Measurements from ENCODE around the gene MEP1B. TPM values are rescaled to one million over a fixed set of nuclear protein-coding genes. Genes with fewer than 3 reads are reported as not detected.

MEP1B gene
- total and polyA plus RNA-seq, 2 donors from 2014 or later = not detected

- intact Hi-C loops (cut with DNase I) = no loop called here
- no peak for TF ChIP-seq CTCF (IDR thresholded peaks at IDR 0.05; ENCODE audit: borderline replicate concordance, extremely low read depth, insufficient read depth)
- Histone ChIP-seq H3K36me3 (ENCODE audit: control insufficient read depth in 2 of 3, insufficient read depth in 3 of 3, low read length in 3 of 3) (no peaks in the 10 kb centered on the region), H3K27ac (ENCODE audit: low read depth in 2 of 2, low read length in 2 of 2) (no peak overlapping the region), H3K9me3 (ENCODE audit: control insufficient read depth in 2 of 3, insufficient read depth in 1 of 3, low read length in 3 of 3) (no peaks in the 10 kb centered on the region), H3K9ac (ENCODE audit: low read length in 3 of 3) (no peak overlapping the region), H3K27me3 (ENCODE audit: control insufficient read depth, insufficient read depth, low read length) (no peaks in the 10 kb centered on the region), H3K4me3 (ENCODE audit: low read length in 3 of 3) (no peak overlapping the region), H3K4me1 (ENCODE audit: control insufficient read depth in 2 of 3, insufficient read depth in 2 of 3, low read depth in 1 of 3, low read length in 3 of 3) (no peaks in the 10 kb centered on the region)
- no peak for FAIRE-seq
- DNase-seq = no peak
Observed at GRCh38 chr18:32255570-32255969, 65.7 kb downstream of the MEP1B start.

- FAIRE-seq = no peak
- DNase-seq = no peak
Observed at GRCh38 chr18:32257084-32257785, 67.4 kb downstream of the MEP1B start.

GRCh38 chr18:32258148-32258547 lies 68.3 kb downstream of the MEP1B start:
- Histone ChIP-seq H3K9me3 (ENCODE audit: control insufficient read depth in 2 of 3, insufficient read depth in 1 of 3, low read length in 3 of 3) (no peaks in the 10 kb centered on the region), H3K27ac (ENCODE audit: low read depth in 2 of 2, low read length in 2 of 2) (no peak overlapping the region), H3K4me3 (ENCODE audit: low read length in 3 of 3) (no peak overlapping the region), H3K27me3 (ENCODE audit: control insufficient read depth, insufficient read depth, low read length) (no peaks in the 10 kb centered on the region), H3K36me3 (ENCODE audit: control insufficient read depth in 2 of 3, insufficient read depth in 3 of 3, low read length in 3 of 3) (no peaks in the 10 kb centered on the region), H3K4me1 (ENCODE audit: control insufficient read depth in 2 of 3, insufficient read depth in 2 of 3, low read depth in 1 of 3, low read length in 3 of 3) (no peaks in the 10 kb centered on the region), H3K9ac (ENCODE audit: low read length in 3 of 3) (no peak overlapping the region)
- FAIRE-seq (no peak), DNase-seq (no peak)
- no peak for TF ChIP-seq CTCF (IDR thresholded peaks at IDR 0.05; ENCODE audit: borderline replicate concordance, extremely low read depth, insufficient read depth)
- intact Hi-C loops (cut with DNase I) = no loop called here

More at GRCh38 chr18:32257084-32257785, 67.4 kb downstream of the MEP1B start:
- no peak overlapping the region for H3K4me3 ChIP-seq (ENCODE audit: low read length in 3 of 3)
- TF ChIP-seq CTCF (IDR thresholded peaks at IDR 0.05; ENCODE audit: borderline replicate concordance, extremely low read depth, insufficient read depth) = no peak
- no peak overlapping the region for H3K9ac ChIP-seq (ENCODE audit: low read length in 3 of 3)
- no peaks in the 10 kb centered on the region for H3K27me3 ChIP-seq (ENCODE audit: control insufficient read depth, insufficient read depth, low read length)
- no peak overlapping the region for H3K27ac ChIP-seq (ENCODE audit: low read depth in 2 of 2, low read length in 2 of 2)
- no peaks in the 10 kb centered on the region for H3K4me1 ChIP-seq (ENCODE audit: control insufficient read depth in 2 of 3, insufficient read depth in 2 of 3, low read depth in 1 of 3, low read length in 3 of 3)
- no peaks in the 10 kb centered on the region for H3K36me3 ChIP-seq (ENCODE audit: control insufficient read depth in 2 of 3, insufficient read depth in 3 of 3, low read length in 3 of 3)
- intact Hi-C loops (cut with DNase I) = no loop called here
- H3K9me3 ChIP-seq (ENCODE audit: control insufficient read depth in 2 of 3, insufficient read depth in 1 of 3, low read length in 3 of 3) = no peaks in the 10 kb centered on the region
